Endothelial cell of umbilical vein (primary cell): ENCODE data around the gene WNT16.

ENCODE experiments used
- CTCF ChIP-seq, 2 donors: IDR thresholded peaks; 1 replicate in 1 of 2; 2 replicates in 1 of 2; pipeline ENCODE4 v1.5.1; 2011; ENCODE audit warnings: low read length in 2 of 2, mild to moderate bottlenecking in 2 of 2, moderate library complexity in 2 of 2, control low read depth in 1 of 2, inconsistent platforms in 1 of 2, low read depth in 1 of 2; ENCODE audit not compliant: insufficient read depth in 1 of 2; ENCODE audit errors: extremely low read depth in 1 of 2
- EZH2 ChIP-seq: IDR thresholded peaks from 2 replicates; pipeline ENCODE4 v1.6.1; 2012; ENCODE audit warnings: borderline replicate concordance, low read depth, mild to moderate bottlenecking, moderate library complexity, low read length, inconsistent platforms; ENCODE audit not compliant: severe bottlenecking
- MAX ChIP-seq: IDR thresholded peaks from 2 replicates; pipeline ENCODE4 v1.6.1; 2011; ENCODE audit not compliant: insufficient read depth, insufficient read length
- MYC ChIP-seq: IDR thresholded peaks from one replicate; pipeline ENCODE4 v1.6.1; 2011; ENCODE audit warnings: mild to moderate bottlenecking, low read depth, low read length
- POLR2A ChIP-seq: IDR thresholded peaks from 2 replicates; pipeline ENCODE4 v1.6.1; 2012; ENCODE audit warnings: low read depth, mild to moderate bottlenecking, control low read depth, low read length

GRCh38 chr7:121331574-121331973 lies 2.8 kb downstream of the WNT16 start:
- TF ChIP-seq EZH2: no peak
- no peak for TF ChIP-seq CTCF (IDR thresholded peaks at IDR 0.05; ENCODE audit: extremely low read depth in 1 of 2, insufficient read depth in 1 of 2, low read depth in 1 of 2, low read length in 2 of 2)
- no peak for TF ChIP-seq MAX
- no peak for TF ChIP-seq POLR2A
- TF ChIP-seq MYC: no peak
